Measurements from ENCODE around the gene GPR65. TPM values are rescaled to one million over a fixed set of nuclear protein-coding genes. Genes with fewer than 3 reads are reported as not detected.

The GPR65 gene
- total RNA-seq, 2 donors from 2014 or later: 0.57 to 0.73 TPM

DNA sequence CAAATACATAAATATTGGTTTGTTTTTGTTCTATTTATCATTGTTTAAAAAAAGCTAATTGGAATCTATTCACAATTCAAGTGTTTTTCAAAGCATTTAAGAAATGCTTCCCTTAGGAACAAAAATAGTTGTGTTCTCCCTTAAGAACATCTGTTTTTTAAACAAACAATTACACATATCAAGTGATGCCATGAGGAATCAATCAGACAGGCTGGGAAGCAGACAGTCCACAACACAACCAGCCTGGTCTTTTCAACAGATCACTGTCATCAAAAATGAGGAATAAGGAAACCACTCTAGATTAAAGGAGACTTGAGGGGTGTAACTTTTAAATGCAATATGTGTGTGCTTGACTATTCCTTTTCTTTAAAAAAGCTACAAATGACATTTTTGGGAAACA, 37.4 kb upstream of the GPR65 start:
- no peak for DNase-seq (ENCODE audit: low spot score)
- H3K4me3 ChIP-seq: no peak overlapping the region
- H3K27ac ChIP-seq: no peak overlapping the region
- no peaks in the 10 kb centered on the region for H3K4me1 ChIP-seq (replicated peaks)
- no peaks in the 10 kb centered on the region for H3K36me3 ChIP-seq
- TF ChIP-seq POLR2A (IDR thresholded peaks at IDR 0.05) (no peak), POLR2AphosphoS5 (IDR thresholded peaks at IDR 0.05) (no peak)
- TF ChIP-seq, protein P1, sequence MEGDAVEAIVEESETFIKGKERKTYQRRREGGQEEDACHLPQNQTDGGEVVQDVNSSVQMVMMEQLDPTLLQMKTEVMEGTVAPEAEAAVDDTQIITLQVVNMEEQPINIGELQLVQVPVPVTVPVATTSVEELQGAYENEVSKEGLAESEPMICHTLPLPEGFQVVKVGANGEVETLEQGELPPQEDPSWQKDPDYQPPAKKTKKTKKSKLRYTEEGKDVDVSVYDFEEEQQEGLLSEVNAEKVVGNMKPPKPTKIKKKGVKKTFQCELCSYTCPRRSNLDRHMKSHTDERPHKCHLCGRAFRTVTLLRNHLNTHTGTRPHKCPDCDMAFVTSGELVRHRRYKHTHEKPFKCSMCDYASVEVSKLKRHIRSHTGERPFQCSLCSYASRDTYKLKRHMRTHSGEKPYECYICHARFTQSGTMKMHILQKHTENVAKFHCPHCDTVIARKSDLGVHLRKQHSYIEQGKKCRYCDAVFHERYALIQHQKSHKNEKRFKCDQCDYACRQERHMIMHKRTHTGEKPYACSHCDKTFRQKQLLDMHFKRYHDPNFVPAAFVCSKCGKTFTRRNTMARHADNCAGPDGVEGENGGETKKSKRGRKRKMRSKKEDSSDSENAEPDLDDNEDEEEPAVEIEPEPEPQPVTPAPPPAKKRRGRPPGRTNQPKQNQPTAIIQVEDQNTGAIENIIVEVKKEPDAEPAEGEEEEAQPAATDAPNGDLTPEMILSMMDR (IDR thresholded peaks at IDR 0.05): no peak
- H3K9me3 ChIP-seq: no peaks in the 10 kb centered on the region
- intact Hi-C loops (cut with DNase I): no loop called here
- no peaks in the 10 kb centered on the region for H3K27me3 ChIP-seq (replicated peaks; ENCODE audit: insufficient read depth)

DNA sequence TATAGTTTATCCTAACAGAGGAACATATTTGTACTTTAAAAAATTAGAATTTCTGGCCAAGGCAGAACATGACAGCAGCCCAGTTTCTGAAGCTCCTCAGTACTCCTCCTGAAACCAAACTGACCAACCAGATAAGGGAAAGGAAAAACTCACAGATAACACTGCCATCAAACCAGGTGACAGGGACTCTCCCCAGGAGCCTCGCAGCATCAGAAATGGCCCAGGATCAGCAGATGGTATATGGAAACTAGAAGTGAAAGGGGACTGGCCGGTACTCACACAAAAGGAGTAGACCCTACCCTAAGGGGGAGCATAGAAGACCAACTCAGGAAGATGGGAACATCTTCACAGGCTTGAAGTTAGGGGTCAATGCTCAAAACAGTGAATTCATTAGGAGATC, 33.9 kb upstream of the GPR65 start:
- Histone ChIP-seq H3K4me1 (replicated peaks) (no peaks in the 10 kb centered on the region), H3K4me3 (no peak overlapping the region), H3K36me3 (no peaks in the 10 kb centered on the region), H3K9me3 (no peaks in the 10 kb centered on the region), H3K27me3 (replicated peaks; ENCODE audit: insufficient read depth) (no peaks in the 10 kb centered on the region), H3K27ac (no peak overlapping the region)
- DNase-seq (ENCODE audit: low spot score): no peak
- 86% methylated on average over 2 of the region's 2 CpGs for WGBS
- intact Hi-C loops (cut with DNase I): no loop called here
- TF ChIP-seq POLR2A (IDR thresholded peaks at IDR 0.05): no peak

DNA sequence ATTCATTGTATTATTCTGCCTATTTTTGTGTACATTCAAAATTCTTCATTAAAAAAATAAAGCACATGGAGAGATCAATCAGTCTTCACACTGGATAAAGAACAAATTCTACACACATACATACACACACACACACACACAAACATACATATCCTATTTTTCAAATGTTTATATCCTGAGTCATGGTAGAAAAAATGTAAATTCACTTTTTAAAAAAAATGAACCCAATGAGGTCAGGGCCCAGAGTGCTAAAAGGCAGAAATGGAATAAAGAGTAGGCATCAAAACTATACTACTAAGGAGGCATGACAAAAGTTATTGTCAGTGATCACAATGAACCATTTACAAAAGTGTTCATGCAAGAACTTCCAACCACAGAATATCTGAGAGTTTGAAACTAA, 29.3 kb upstream of the GPR65 start:
- Histone ChIP-seq H3K27ac (no peak overlapping the region), H3K4me3 (no peak overlapping the region), H3K36me3 (no peaks in the 10 kb centered on the region), H3K9me3 (no peaks in the 10 kb centered on the region), H3K27me3 (replicated peaks; ENCODE audit: insufficient read depth) (no peaks in the 10 kb centered on the region), H3K4me1 (replicated peaks) (no peaks in the 10 kb centered on the region)
- intact Hi-C loops (cut with DNase I): no loop called here
- TF ChIP-seq, protein P1 (IDR thresholded peaks at IDR 0.05): no peak
- no peak for TF ChIP-seq POLR2AphosphoS5 (IDR thresholded peaks at IDR 0.05)
- no peak for TF ChIP-seq POLR2A (IDR thresholded peaks at IDR 0.05)
- DNase-seq (ENCODE audit: low spot score): no peak

DNA sequence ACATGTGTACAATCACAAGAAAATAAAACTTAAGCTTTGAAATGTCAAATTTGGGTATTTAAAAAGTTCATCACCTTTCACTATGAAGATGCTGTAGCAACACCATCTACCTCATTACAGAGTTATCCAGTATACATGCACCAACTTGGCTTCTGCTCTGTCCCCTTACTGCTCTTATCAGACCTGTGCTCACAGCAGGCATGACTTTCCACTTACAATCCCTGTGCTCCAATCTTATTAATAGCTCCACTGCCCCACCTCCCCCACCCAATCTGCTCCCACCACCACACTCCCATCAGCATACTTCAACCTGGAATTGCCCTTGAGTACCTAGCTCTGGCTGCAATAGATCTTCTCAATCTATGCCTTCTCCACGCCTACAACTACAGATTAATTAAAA, 25.2 kb upstream of the GPR65 start:
- no peaks in the 10 kb centered on the region for H3K9me3 ChIP-seq
- TF ChIP-seq POLR2A (IDR thresholded peaks at IDR 0.05): no peak
- TF ChIP-seq, protein P1 (IDR thresholded peaks at IDR 0.05): no peak
- TF ChIP-seq POLR2AphosphoS5 (IDR thresholded peaks at IDR 0.05): no peak
- intact Hi-C loops (cut with DNase I): no loop called here
- H3K4me1 ChIP-seq (replicated peaks): no peaks in the 10 kb centered on the region
- no peaks in the 10 kb centered on the region for H3K36me3 ChIP-seq
- no peak overlapping the region for H3K27ac ChIP-seq
- DNase-seq (ENCODE audit: low spot score): no peak
- WGBS: 91% methylated on average over 1 of the region's 1 CpG
- H3K27me3 ChIP-seq (replicated peaks; ENCODE audit: insufficient read depth): no peaks in the 10 kb centered on the region
- H3K4me3 ChIP-seq: no peak overlapping the region

DNA sequence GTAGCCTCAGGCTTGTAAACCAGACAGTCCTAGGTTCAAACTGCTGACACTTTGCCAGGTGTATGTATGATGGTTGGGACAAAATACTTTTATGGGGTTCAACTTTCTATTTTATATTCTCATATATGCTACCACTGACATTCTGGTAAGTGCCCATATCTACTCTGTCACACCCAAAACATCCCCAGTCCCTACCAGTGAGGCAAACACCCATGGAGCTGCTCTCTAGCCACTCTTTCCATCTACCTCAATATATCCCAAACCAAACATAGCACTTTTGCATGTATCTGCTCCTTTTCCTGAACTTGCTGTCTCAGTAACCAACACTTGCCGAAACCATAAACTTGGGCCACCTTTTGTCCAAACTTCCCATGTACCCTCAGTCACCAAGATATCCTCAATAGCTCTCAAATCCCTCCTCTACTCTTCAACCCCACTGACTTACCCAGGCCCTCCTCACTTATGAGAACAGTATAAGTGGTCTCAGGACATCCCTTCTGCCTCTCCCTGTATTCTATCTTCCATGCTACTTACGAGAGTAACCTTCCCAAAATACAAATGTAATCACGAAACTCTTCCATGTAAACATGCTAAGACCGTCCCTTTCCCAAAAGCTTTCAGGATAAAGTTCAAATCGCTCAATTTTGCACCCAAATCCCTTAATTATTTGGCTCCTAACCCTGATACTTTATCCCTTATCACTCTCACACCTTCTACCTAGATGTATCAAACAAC, 15.5 kb upstream of the GPR65 start:
- Histone ChIP-seq H3K36me3 (no peaks in the 10 kb centered on the region), H3K4me3 (no peak overlapping the region), H3K4me1 (replicated peaks) (no peaks in the 10 kb centered on the region), H3K9me3 (no peaks in the 10 kb centered on the region), H3K27ac (no peak overlapping the region), H3K27me3 (replicated peaks; ENCODE audit: insufficient read depth) (no peaks in the 10 kb centered on the region)
- DNase-seq (ENCODE audit: low spot score): no peak
- TF ChIP-seq, protein P1 (IDR thresholded peaks at IDR 0.05): no peak
- TF ChIP-seq POLR2AphosphoS5 (IDR thresholded peaks at IDR 0.05): no peak
- TF ChIP-seq POLR2A (IDR thresholded peaks at IDR 0.05): no peak
- intact Hi-C loops (cut with DNase I): no loop called here
- WGBS: 92% methylated on average over 5 of the region's 5 CpGs

Data from prostate gland (tissue), 2 donors.